Mucosa of descending colon (tissue), 3 donors: ENCODE data around the gene RAD51B. TPM values are rescaled to one million over a fixed set of nuclear protein-coding genes. Genes with fewer than 3 reads are reported as not detected.

Experiments
- ATAC-seq: fragments of 200-7000 bp; cut with Tn5 transposase; one replicate; pipeline ENCODE4 v1.9.1; 2020; ENCODE audit warnings: mild to moderate bottlenecking, moderate library complexity
- DNase-seq, 3 donors: peaks; one replicate each; pipeline ENCODE4 v3.0.0-alpha.2; 2020
- H3K36me3 ChIP-seq: fragments of 200-600 bp; one replicate; pipeline ENCODE4 v1.8.0; 2021; ENCODE audit warnings: low read depth, mild to moderate bottlenecking
- H3K4me1 ChIP-seq: fragments of 200-600 bp; one replicate; pipeline ENCODE4 v1.8.0; 2021; ENCODE audit warnings: low read depth, mild to moderate bottlenecking
- H3K4me3 ChIP-seq: fragments of 200-600 bp; one replicate; pipeline ENCODE4 v1.8.0; 2021; ENCODE audit warnings: mild to moderate bottlenecking
- H3K9me3 ChIP-seq: fragments of 200-600 bp; one replicate; pipeline ENCODE4 v1.8.0; 2021; ENCODE audit warnings: mild to moderate bottlenecking
- intact Hi-C, 2 donors: fragments of 100-400 bp; cut with DNase I in 1 of 2; cut with micrococcal nuclease in 1 of 2; formaldehyde crosslinking; loops; one replicate each; pipeline versions ENCODE4 v1.11.0 to v1.11.1; 2022; cut with DNase I, micrococcal nuclease
- total RNA-seq, 3 donors: library from RNA; stranded (reverse); fragmentation: NEBNext Ultra II Directional in 2 of 3; extraction: Animal tissue kit (Norgen Biotek cat#: 25700) in 2 of 3; gene quantifications; one replicate each; pipeline versions ENCODE4 v1.2.1 to v1.2.4, GENCODE V29; 2021 to 2023
- TF ChIP-seq, protein P1 (sequence below): fragments of 200-600 bp; IDR thresholded peaks from one replicate; pipeline ENCODE4 v1.8.0; 2022; ENCODE audit warnings: antibody characterized with exemption, mild to moderate bottlenecking
- donor health status: DM: no; HTN: no; CAD: no; lungs with moderate emphysema.
- donor health status: DM: no; HTN: no; CAD: no.
- donor health status: DM: no; HTN: yes; CAD: no.

Gene RAD51B
- total RNA-seq, 3 donors from 2014 or later = 15.8 to 23.3 (median 20.9) TPM

- no peak overlapping the region for H3K4me3 ChIP-seq
- intact Hi-C loops = loop anchor here in 1 of 2 donors (10.0 kb wide), 1 partner anchor 110 kb away; no protein-coding TSS in a partner anchor
- no peaks in the 10 kb centered on the region for H3K36me3 ChIP-seq
- no peaks in the 10 kb centered on the region for H3K9me3 ChIP-seq
- DNase-seq (no peak), ATAC-seq (no peak)
- TF ChIP-seq, protein P1, sequence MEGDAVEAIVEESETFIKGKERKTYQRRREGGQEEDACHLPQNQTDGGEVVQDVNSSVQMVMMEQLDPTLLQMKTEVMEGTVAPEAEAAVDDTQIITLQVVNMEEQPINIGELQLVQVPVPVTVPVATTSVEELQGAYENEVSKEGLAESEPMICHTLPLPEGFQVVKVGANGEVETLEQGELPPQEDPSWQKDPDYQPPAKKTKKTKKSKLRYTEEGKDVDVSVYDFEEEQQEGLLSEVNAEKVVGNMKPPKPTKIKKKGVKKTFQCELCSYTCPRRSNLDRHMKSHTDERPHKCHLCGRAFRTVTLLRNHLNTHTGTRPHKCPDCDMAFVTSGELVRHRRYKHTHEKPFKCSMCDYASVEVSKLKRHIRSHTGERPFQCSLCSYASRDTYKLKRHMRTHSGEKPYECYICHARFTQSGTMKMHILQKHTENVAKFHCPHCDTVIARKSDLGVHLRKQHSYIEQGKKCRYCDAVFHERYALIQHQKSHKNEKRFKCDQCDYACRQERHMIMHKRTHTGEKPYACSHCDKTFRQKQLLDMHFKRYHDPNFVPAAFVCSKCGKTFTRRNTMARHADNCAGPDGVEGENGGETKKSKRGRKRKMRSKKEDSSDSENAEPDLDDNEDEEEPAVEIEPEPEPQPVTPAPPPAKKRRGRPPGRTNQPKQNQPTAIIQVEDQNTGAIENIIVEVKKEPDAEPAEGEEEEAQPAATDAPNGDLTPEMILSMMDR = no peak
- H3K4me1 ChIP-seq = peaks cover 3% of the 10 kb centered on the region
Observed at GRCh38 chr14:68654471-68654941, 834.9 kb downstream of the RAD51B start.

DNA sequence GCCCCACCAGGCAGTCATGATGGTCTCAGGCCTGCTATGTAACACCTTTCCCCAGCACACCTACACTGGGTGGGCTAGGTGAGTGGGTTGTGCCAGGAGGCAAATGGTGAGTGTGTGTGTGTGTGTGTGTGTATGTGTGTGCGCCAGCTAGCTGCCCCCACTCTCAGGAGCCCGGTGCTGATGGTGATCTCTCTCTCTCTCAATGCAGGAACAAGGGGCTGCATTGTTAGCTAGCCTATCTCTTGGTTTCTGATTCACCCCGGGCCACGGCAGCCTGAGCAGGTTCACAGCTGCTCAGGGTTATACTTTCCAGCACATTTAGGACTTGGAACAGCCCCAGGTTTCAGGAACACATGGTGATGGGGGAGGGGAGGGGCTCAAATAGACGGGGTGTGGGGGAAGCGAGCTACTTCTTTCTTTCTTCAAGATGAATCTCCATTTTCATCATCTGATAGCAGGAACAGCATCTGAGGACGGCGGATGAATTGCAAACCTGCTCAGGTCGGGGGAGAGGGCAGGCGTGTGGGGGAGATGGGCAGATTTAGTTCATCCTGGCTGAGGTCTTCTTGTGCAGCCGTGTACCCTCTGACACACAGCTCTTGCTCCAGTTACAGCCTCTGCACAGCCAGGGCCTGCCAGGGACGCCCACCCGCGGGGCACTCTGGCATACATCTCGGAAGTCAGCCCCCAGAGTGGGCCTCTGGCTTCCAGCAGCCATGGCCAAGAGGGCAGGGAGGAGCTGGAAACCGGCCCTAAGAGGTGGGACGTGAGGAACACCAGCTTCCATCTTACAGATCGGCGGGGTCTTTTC, 835.6 kb downstream of the RAD51B start:
- TF ChIP-seq, protein P1 = no peak
- DNase-seq = no peak
- Histone ChIP-seq H3K4me3 (no peak overlapping the region), H3K36me3 (no peaks in the 10 kb centered on the region), H3K9me3 (no peaks in the 10 kb centered on the region), H3K4me1 (peaks cover 3% of the 10 kb centered on the region)
- no peak for ATAC-seq
- intact Hi-C loops = loop anchor here in 1 of 2 donors (10.0 kb wide), 1 partner anchor 110 kb away; no protein-coding TSS in a partner anchor

GRCh38 chr14:68655911-68656316, 836.3 kb downstream of the RAD51B start:
- no peak for ATAC-seq
- Histone ChIP-seq H3K4me3 (no peak overlapping the region), H3K36me3 (no peaks in the 10 kb centered on the region), H3K9me3 (no peaks in the 10 kb centered on the region), H3K4me1 (peaks cover 3% of the 10 kb centered on the region)
- intact Hi-C loops = loop anchor here in 1 of 2 donors (10.0 kb wide), 1 partner anchor 111 kb away; no protein-coding TSS in a partner anchor
- TF ChIP-seq, protein P1 = no peak
- DNase-seq = no peak

- TF ChIP-seq, protein P1 = no peak
- Histone ChIP-seq H3K4me3 (no peak overlapping the region), H3K4me1 (peaks cover 3% of the 10 kb centered on the region), H3K36me3 (no peaks in the 10 kb centered on the region), H3K9me3 (no peaks in the 10 kb centered on the region)
- intact Hi-C loops = loop anchor here in 1 of 2 donors (10.0 kb wide), 1 partner anchor 112 kb away; no protein-coding TSS in a partner anchor
- ATAC-seq (no peak), DNase-seq (no peak)
Observed at GRCh38 chr14:68656452-68656851, 836.9 kb downstream of the RAD51B start.

DNA sequence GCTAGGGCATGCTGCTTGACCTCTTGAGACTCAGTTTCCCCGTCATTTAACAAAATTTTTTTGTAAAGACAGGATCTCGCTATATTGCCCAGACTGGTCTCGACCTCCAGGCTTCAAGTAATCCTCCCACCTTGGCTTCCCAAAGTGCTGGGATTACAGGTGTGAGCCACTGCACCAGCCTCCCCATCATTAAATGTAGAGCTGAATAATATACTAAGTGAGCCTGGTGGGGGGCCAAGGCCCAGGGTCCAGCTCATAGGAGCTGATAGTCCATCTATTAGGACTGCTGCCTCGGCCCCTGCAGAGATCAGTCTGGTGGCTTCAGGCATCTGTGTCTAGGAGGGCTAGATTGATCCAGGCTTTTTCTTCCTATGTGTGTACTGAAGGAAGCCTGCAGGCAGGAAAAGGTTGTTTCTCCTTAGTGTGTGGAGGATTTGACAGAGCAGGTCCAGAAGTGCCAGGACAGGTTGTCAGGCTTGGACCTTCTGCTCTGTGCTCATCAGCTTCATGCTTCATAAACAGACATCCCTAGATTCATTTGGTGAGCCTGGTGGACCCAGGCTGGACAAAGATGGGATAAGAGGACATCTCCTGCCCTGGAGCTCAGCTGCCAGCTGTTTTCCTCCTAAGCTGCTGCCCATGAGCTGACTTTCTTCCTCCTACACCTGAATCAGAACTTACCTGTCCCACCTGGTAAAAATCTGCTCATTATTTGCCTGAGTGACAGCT, 837.9 kb downstream of the RAD51B start:
- no peaks in the 10 kb centered on the region for H3K9me3 ChIP-seq
- no peak for DNase-seq
- TF ChIP-seq, protein P1 = no peak
- intact Hi-C loops = loop anchor here in 1 of 2 donors (10.0 kb wide), 1 partner anchor 113 kb away; no protein-coding TSS in a partner anchor
- H3K4me1 ChIP-seq = peaks cover 3% of the 10 kb centered on the region
- H3K36me3 ChIP-seq = no peaks in the 10 kb centered on the region
- no peak overlapping the region for H3K4me3 ChIP-seq
- no peak for ATAC-seq
